Colonic mucosa (tissue), 4 donors: ENCODE measurements around the gene NTM. TPM values are rescaled to one million over a fixed set of nuclear protein-coding genes. Genes with fewer than 3 reads are reported as not detected.

Source experiments
- DNase-seq: peaks from one replicate; pipeline ENCODE4 v3.0.0-alpha.2; 2020
- H3K27ac ChIP-seq: fragments of 200-600 bp; one replicate; pipeline ENCODE4 v1.8.0; 2021
- H3K27me3 ChIP-seq: fragments of 200-600 bp; one replicate; pipeline ENCODE4 v1.8.0; 2021
- H3K36me3 ChIP-seq: fragments of 200-600 bp; one replicate; pipeline ENCODE4 v1.8.0; 2021
- H3K4me1 ChIP-seq: fragments of 200-600 bp; one replicate; pipeline ENCODE4 v1.8.0; 2021; ENCODE audit warnings: mild to moderate bottlenecking
- H3K4me3 ChIP-seq: fragments of 200-600 bp; one replicate; pipeline ENCODE4 v1.8.0; 2021
- H3K9ac ChIP-seq, 2 donors: one replicate each; pipeline ENCODE4 v1.7.0; 2013; ENCODE audit warnings: control low read depth in 2 of 2, low read depth in 2 of 2, low read length in 2 of 2
- H3K9me3 ChIP-seq: fragments of 200-600 bp; one replicate; pipeline ENCODE4 v1.8.0; 2021
- intact Hi-C: fragments of 100-400 bp; cut with DNase I; formaldehyde crosslinking; loops from one replicate; pipeline ENCODE4 v1.14.1; 2022
- total RNA-seq, 2 donors: library from RNA; stranded (reverse); fragmentation: NEBNext Ultra II Directional in 1 of 2; extraction: Animal tissue kit (Norgen Biotek cat#: 25700) in 1 of 2; gene quantifications; one replicate each; pipeline ENCODE4 v1.2.1, GENCODE V29; 2021
- TF ChIP-seq, protein P1 (sequence below): fragments of 200-600 bp; IDR thresholded peaks from one replicate; pipeline ENCODE4 v1.8.0; 2022; ENCODE audit warnings: antibody characterized with exemption, mild to moderate bottlenecking
- donor health status: healthy.
- donor health status: DM: no; HTN: no; CAD: no.
- donor health status: DM: no; HTN: no; CAD: no.

Gene NTM
- total RNA-seq, 2 donors from 2014 or later: 1.6 to 2.8 TPM

DNA sequence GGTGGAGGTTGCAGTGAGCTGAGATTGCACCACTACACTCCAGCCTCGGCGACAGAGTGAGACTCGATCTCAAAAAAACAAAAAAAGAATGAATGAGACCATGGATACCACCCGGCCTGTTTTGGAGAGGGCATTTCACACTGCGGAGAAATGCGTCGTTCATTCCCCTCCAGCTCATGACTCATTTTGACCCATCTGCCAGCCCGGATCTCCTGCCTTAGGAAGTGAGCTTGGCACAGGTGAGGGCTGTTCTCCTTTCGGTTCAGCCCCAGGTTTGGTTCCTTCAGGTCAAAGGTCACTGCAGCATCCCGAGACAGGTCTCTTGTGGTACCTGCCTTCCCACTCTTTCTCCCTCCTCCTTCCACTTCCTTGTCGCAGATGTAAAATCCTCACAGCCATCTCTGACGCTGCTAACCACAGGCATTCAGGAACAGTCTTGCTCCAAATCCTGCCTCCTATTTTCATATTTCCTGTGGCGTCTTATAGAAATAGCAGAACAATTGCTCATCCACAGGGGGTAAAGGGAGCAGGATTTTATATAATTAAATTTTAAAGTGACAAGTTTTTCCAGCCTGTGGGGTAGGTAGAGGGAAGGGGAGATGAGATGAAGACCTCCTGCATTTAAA, 517.9 kb downstream of the NTM start:
- Histone ChIP-seq H3K36me3 (no peaks in the 10 kb centered on the region), H3K27ac (no peak overlapping the region), H3K9ac (no peak overlapping the region), H3K4me3 (no peak overlapping the region), H3K9me3 (no peaks in the 10 kb centered on the region), H3K4me1 (no peaks in the 10 kb centered on the region), H3K27me3 (no peaks in the 10 kb centered on the region)
- TF ChIP-seq, protein P1, sequence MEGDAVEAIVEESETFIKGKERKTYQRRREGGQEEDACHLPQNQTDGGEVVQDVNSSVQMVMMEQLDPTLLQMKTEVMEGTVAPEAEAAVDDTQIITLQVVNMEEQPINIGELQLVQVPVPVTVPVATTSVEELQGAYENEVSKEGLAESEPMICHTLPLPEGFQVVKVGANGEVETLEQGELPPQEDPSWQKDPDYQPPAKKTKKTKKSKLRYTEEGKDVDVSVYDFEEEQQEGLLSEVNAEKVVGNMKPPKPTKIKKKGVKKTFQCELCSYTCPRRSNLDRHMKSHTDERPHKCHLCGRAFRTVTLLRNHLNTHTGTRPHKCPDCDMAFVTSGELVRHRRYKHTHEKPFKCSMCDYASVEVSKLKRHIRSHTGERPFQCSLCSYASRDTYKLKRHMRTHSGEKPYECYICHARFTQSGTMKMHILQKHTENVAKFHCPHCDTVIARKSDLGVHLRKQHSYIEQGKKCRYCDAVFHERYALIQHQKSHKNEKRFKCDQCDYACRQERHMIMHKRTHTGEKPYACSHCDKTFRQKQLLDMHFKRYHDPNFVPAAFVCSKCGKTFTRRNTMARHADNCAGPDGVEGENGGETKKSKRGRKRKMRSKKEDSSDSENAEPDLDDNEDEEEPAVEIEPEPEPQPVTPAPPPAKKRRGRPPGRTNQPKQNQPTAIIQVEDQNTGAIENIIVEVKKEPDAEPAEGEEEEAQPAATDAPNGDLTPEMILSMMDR: no peak
- intact Hi-C loops: no loop called here
- no peak for DNase-seq

DNA sequence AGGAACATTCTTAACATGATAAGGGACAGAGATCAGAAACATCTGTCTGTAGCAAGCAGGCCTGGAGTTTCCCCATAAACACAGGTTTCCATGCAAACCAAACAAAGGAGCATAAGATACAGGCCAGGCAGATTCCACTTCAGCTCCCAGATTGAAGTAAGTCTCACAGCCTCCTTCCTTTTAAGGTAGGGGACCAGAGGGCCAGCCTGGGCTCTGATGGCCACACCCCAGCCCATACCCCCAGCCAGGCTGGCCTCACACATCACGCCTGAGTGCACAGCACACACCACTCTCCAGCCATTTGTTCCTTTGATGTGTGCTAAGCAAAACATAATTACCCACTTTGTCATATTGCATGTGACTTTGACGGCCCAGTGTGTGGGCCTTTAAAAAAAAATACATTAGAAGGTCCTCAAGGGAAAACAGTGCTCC, 518.7 kb downstream of the NTM start:
- H3K9ac ChIP-seq: no peak overlapping the region
- no peaks in the 10 kb centered on the region for H3K4me1 ChIP-seq
- no peak overlapping the region for H3K27ac ChIP-seq
- TF ChIP-seq, protein P1: no peak
- no peaks in the 10 kb centered on the region for H3K36me3 ChIP-seq
- intact Hi-C loops: no loop called here
- DNase-seq: no peak
- no peak overlapping the region for H3K4me3 ChIP-seq
- H3K9me3 ChIP-seq: no peaks in the 10 kb centered on the region
- no peaks in the 10 kb centered on the region for H3K27me3 ChIP-seq

DNA sequence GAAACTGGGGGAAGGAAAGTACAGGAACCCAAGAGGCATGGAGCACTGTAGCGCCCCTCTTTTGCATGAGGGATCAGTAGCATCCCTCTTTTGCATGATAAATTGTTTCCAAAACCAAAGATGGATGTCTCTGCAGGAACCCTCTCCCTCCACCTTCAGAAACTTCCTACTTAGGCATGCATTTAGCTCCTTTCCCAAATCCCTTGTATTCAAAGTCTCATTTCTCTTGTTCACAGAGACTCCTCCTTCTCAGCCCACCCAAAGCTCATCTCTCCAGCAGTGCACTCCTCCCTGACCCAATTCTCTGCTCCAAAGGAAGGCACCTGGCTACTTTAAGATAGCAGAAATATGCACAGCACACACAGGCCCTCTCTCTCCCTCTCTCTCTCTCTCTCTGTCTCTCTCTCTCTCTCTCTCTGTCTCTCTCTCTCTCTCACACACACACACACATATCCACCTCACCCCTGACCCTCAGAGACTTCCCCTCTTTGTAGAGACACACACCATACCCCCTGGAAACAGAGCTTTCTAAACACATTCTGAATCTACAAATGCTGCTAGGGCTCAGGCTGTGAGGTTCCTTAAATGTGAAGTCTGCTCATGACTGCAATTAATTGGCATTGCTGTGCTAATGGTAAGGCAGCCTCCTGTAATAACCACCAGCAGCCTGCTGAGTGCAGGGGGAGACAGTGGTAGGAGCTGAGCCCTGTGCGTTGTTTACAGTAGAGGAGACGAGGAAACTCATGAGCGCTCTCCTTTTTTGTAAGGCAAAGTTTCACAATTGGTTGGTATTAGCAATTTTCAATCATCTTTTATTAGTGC, 519.6 kb downstream of the NTM start:
- no peaks in the 10 kb centered on the region for H3K27me3 ChIP-seq
- no peaks in the 10 kb centered on the region for H3K36me3 ChIP-seq
- no peaks in the 10 kb centered on the region for H3K4me1 ChIP-seq
- H3K27ac ChIP-seq: no peak overlapping the region
- H3K9ac ChIP-seq: no peak overlapping the region
- no peak overlapping the region for H3K4me3 ChIP-seq
- intact Hi-C loops: no loop called here
- H3K9me3 ChIP-seq: no peaks in the 10 kb centered on the region
- TF ChIP-seq, protein P1: no peak
- no peak for DNase-seq

DNA sequence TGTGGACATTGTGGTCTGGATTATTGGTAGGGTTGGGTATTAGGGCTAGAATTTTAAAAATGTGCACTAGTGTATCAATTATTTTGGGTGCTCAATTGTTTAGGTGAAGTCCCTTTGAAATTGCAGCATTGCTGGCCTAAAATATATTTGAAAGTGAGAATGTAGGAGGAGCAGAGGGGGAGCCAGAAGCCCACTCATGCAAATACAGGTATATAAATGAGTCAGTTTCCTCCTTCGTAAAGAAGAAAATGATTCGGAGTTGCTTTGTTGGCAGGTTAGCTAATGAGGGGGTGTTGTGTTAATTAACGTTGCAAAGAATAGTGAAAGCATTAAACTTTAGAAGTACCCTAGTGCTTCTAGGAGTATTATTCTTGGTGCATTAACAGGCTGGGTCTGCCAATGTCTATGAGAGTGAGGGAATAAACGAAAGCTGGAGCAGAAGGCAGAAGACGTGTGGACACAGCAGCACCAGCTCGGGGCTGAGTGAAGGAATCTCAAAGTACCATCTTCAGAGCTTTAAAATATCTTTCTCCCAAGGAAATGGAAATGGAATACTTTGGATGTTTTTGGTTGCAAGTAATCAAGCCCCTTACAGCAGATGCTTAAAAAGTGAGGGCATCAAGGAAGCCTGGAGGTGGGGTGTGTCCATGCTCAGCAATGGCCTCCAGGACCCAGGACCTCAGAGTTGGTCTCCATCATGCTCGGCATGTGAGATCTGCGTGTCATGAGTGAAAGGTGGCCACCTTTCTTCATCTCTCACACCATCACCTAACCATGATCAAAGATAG, 522.9 kb downstream of the NTM start:
- Histone ChIP-seq H3K9me3 (no peaks in the 10 kb centered on the region), H3K36me3 (no peaks in the 10 kb centered on the region), H3K9ac (no peak overlapping the region), H3K27me3 (no peaks in the 10 kb centered on the region), H3K27ac (no peak overlapping the region), H3K4me1 (no peaks in the 10 kb centered on the region), H3K4me3 (no peak overlapping the region)
- TF ChIP-seq, protein P1: no peak
- DNase-seq: no peak
- intact Hi-C loops: no loop called here

DNA sequence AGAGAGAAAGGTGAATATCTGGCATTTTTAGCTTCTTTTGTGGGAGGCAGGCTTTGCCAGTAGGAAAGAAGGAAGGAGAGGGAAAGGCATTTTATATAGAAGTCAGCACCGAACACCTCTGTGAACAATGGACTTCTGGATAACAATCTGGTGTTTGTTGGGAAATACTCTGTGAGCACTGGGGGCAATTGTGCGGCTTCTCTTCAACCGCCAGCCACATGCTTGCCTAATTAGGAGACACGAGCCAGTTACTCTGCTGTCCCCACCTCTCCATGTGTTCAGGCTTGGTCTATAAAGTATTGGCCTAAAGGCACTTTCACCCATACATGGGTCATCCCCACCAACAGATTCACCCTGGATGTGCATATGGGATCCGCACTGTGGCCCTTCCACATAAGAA, 523.6 kb downstream of the NTM start:
- intact Hi-C loops: no loop called here
- no peak overlapping the region for H3K9ac ChIP-seq
- H3K27me3 ChIP-seq: no peaks in the 10 kb centered on the region
- no peaks in the 10 kb centered on the region for H3K9me3 ChIP-seq
- TF ChIP-seq, protein P1: no peak
- no peak overlapping the region for H3K27ac ChIP-seq
- H3K36me3 ChIP-seq: no peaks in the 10 kb centered on the region
- no peak overlapping the region for H3K4me3 ChIP-seq
- DNase-seq: no peak
- no peaks in the 10 kb centered on the region for H3K4me1 ChIP-seq
